Mucosa of stomach (tissue), 1 donor: ENCODE data around the gene FBXO15.

Source experiments
- H3K27me3 ChIP-seq: one replicate; pipeline ENCODE4 v1.7.0; 2013; ENCODE audit warnings: mild to moderate bottlenecking, low read length; ENCODE audit not compliant: control insufficient read depth, insufficient read depth
- H3K36me3 ChIP-seq: one replicate; pipeline ENCODE4 v1.7.0; 2013; ENCODE audit warnings: low read length; ENCODE audit not compliant: control insufficient read depth, insufficient read depth
- H3K4me1 ChIP-seq: one replicate; pipeline ENCODE4 v1.7.0; 2013; ENCODE audit warnings: mild to moderate bottlenecking, low read length; ENCODE audit not compliant: control insufficient read depth, insufficient read depth
- H3K4me3 ChIP-seq: one replicate; pipeline ENCODE4 v1.7.0; 2013; ENCODE audit warnings: low read length
- H3K9ac ChIP-seq: one replicate; pipeline ENCODE4 v1.7.0; 2013; ENCODE audit warnings: mild to moderate bottlenecking, low read length, moderate library complexity
- H3K9me3 ChIP-seq: one replicate; pipeline ENCODE4 v1.7.0; 2013; ENCODE audit warnings: mild to moderate bottlenecking, low read length, moderate library complexity; ENCODE audit not compliant: control insufficient read depth
- donor health status: Pancreatic carcinoma.

Gene FBXO15

DNA sequence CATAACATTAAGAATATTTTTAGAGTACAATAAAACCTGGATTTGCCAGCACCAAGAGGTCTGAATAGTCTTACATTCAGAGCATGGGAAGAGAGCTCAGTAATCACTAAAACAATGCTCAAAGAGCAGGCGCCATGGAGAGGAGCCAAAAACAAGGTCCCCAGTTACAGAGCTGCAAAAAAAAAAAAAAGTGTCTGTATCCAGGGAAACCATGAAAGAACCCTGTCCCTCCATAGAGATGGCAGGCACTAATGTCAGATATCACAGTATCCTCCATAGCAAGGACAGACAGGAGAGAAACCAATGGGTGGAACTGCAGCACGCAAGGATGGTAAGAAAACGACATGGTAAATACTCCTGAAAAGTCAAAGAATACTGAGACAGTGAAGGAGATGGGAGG, 19.5 kb downstream of the FBXO15 start:
- no peaks in the 10 kb centered on the region for H3K9me3 ChIP-seq
- H3K36me3 ChIP-seq = no peaks in the 10 kb centered on the region
- no peak overlapping the region for H3K4me3 ChIP-seq
- H3K9ac ChIP-seq = no peak overlapping the region
- no peaks in the 10 kb centered on the region for H3K4me1 ChIP-seq
- no peaks in the 10 kb centered on the region for H3K27me3 ChIP-seq

DNA sequence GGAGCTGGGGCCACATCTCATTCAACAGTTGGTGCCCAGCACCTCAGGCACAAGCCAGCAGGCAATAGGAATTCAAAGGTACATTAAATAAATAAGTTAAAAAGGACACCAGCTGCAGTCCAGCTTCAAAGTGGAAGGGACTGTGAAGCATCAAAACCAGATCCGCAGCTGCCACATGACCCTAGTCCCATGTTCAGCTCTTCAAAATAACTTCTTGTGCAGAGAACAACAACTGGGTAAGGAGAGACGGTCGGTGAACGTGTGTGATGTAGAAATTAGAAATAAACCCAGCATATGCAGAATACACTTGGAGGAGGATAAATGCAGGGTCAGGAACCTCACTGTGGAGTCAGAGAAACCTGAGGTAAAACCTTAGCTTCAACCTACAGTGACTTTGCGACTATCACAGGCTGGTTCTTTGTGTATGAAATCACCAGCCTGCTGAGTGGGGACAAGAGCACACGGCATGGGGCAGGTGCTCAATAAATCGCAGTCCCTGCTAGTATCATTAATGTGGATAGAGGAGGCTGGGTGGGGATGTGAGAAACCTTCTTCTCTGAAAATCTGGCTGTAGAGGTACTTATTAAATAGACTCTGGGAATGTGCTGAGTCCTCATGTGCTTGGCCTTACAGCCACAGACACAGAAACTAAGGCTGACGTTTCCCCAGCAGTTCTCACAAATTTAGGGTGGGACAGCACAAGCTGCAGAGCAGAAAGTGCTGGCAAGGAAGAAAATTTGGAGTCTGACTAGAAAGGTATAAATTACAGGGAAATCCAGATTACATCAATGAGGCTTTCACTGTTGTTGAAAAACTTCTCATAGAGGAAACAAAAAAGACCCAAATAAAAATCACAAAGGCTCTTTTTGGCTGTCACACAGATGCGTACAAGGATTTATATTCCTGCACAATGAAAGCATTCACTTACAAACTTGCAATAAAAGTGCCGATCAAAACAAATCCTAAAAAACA, 20.7 kb downstream of the FBXO15 start:
- Histone ChIP-seq H3K9me3 (no peaks in the 10 kb centered on the region), H3K36me3 (no peaks in the 10 kb centered on the region), H3K9ac (no peak overlapping the region), H3K4me1 (no peaks in the 10 kb centered on the region), H3K4me3 (no peak overlapping the region), H3K27me3 (no peaks in the 10 kb centered on the region)

DNA sequence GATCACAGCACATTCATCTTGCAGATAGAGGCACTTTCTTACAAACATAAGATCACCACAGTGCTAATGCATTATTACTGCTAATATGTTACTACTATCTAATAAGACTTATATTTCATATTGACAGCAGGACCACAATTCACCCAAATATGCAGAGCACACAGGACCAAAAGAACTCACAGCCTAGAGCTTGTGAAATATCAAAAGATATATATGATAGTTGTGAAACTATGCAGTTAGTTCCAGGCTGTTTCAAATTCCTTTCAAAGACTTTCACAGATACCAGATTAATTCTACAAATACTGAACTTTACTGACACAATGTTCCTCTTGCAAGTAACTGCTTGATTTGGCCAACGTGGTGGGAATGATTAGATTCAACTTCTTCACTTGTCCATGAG, 23.0 kb downstream of the FBXO15 start:
- H3K27me3 ChIP-seq = no peaks in the 10 kb centered on the region
- no peak overlapping the region for H3K9ac ChIP-seq
- H3K4me1 ChIP-seq = no peaks in the 10 kb centered on the region
- no peaks in the 10 kb centered on the region for H3K9me3 ChIP-seq
- no peaks in the 10 kb centered on the region for H3K36me3 ChIP-seq
- H3K4me3 ChIP-seq = no peak overlapping the region

DNA sequence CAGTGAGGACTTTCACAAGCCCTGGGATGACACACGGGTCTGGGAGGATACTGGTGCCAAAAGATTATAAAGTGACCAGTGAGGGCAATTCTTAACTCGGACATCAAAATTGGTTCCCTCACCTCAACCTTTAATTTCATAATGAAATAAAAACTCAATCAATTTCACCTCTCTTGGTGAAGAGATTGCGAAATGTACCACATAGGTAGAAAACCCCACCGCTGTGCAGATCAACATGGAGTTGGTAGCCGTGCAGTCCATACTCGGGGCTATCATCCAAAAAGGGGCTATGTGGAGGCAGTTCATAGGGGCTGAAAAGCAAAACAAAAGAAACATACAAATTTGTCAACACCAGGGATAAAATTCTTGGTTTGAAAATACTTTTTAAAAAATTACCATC, 24.4 kb downstream of the FBXO15 start:
- no peaks in the 10 kb centered on the region for H3K36me3 ChIP-seq
- H3K27me3 ChIP-seq = no peaks in the 10 kb centered on the region
- no peaks in the 10 kb centered on the region for H3K4me1 ChIP-seq
- no peak overlapping the region for H3K9ac ChIP-seq
- H3K4me3 ChIP-seq = no peak overlapping the region
- no peaks in the 10 kb centered on the region for H3K9me3 ChIP-seq

DNA sequence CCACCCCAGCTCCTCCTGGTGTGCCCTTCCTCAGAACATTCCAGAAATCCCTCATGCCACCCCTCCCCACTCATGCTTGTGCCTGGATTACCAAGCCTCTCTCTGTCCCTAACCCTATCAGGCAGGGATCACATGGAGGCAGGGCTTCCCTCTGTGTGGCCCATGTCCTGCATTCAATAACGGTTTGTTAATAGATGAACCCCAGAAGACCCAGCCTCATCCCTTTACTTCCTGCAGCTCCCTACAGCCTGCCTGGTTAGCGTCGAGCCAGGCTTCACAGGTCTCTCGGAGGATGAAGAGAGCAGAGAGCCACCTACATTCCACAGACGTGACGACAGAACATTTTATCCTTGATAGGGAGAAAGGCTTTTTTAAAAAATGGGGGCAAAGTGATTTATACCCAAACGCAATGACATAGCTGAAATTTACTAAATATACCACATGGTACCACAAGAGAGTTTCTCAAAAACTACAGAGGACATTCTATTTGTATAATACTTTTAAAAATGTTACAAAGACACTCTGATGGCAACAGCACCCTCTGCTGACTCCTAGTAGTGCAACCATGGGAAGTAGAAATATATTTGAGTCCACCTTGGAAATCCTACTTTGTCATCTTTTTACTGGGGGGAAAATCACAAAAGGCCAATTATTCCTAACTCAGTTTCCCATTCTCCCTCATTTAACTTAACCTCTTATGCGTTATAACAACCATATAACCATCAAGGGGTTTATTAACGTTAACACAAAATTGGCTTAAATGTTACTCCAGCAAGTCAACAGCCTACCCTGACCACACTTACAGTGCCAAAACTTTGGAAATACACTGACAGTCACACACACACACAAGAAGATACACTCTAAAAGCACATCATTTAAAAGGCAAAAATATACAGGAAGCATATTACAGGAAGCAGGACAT, 30.7 kb downstream of the FBXO15 start:
- no peaks in the 10 kb centered on the region for H3K27me3 ChIP-seq

DNA sequence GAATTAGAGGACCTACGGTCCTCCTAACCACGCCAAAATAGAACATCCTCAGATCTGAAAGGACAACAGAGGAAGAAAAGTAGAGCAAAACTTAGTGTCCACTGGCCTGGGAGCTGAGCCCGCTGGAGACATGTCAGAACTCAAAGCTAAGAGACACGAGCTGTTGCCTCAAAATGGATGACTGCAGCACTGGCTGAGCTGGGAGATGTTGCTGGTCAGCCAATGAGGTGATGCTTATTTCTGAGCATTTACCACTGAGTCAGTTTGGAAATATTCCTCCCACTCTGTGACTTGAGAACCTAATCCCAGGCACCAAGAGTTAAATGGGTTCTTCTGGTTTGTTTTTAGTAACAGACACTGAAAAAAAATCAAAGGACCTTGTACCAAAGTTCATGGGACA, 32.6 kb downstream of the FBXO15 start:
- no peak overlapping the region for H3K4me3 ChIP-seq
- H3K36me3 ChIP-seq = no peaks in the 10 kb centered on the region
- no peaks in the 10 kb centered on the region for H3K9me3 ChIP-seq
- H3K4me1 ChIP-seq = no peaks in the 10 kb centered on the region
- no peak overlapping the region for H3K9ac ChIP-seq
- H3K27me3 ChIP-seq = no peaks in the 10 kb centered on the region

More for the DNA sequence above, 30.7 kb downstream of the FBXO15 start:
- Histone ChIP-seq H3K9me3 (no peaks in the 10 kb centered on the region), H3K4me1 (no peaks in the 10 kb centered on the region), H3K9ac (no peak overlapping the region), H3K36me3 (no peaks in the 10 kb centered on the region), H3K4me3 (no peak overlapping the region)

DNA sequence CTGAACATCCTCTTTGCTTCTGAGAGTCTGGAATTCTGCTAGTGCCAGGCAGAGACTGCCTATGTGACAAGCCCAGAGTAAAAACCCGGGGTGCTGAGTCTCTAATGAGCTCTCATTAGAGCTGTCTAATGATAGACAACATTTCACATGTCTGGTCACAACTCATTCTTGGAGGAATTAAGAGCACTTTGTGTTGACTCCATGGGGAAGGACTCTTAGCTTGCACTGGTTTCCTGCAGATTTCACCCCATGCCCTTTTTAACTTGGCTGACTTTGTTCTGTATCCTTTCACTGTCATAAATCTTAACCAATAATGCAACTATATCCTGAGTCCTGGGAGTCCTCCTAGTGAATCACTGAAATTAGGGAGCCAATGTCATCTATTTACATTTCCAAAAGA, 33.5 kb downstream of the FBXO15 start:
- Histone ChIP-seq H3K36me3 (no peaks in the 10 kb centered on the region), H3K9me3 (no peaks in the 10 kb centered on the region), H3K4me3 (no peak overlapping the region), H3K4me1 (no peaks in the 10 kb centered on the region), H3K9ac (no peak overlapping the region), H3K27me3 (no peaks in the 10 kb centered on the region)

DNA sequence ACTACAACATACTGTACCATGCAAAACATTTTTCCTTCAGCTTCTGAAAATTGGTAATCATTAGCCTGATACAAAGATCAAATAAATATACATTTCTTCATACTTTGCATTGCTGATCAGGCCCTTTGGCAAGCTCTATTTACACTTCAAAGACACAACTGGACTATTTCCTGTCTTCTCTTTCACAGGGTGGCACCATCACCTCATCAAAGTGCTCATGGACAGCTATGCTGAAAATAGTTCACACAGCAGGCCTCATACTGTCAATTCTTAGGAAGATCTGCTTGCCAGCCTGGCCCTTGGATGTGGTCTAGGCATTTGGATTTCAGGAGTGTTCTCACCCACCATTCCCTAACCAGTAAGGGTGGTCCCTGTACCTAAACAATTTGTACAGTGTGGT, 33.9 kb downstream of the FBXO15 start:
- H3K36me3 ChIP-seq = no peaks in the 10 kb centered on the region
- no peaks in the 10 kb centered on the region for H3K9me3 ChIP-seq
- H3K9ac ChIP-seq = no peak overlapping the region
- no peaks in the 10 kb centered on the region for H3K4me1 ChIP-seq
- H3K27me3 ChIP-seq = no peaks in the 10 kb centered on the region
- no peak overlapping the region for H3K4me3 ChIP-seq

DNA sequence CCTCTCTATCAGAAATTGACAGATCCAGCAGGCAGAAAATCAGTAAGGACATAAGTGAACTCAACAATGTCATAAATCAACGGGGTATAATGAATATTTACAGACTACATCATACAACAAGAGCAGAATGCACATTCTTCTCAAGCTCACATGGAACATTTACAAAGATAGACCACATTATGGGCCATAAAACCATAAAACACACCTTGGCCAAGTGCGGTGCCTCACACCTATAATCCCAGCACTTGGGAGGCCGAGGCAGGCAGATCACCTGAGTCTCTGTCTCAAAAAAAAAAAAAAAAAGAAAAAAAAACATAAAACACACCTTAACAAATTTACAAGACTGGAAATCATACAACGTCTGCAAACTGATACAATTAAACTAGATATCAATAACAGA, 36.7 kb downstream of the FBXO15 start:
- no peaks in the 10 kb centered on the region for H3K4me1 ChIP-seq
- no peaks in the 10 kb centered on the region for H3K36me3 ChIP-seq
- no peaks in the 10 kb centered on the region for H3K27me3 ChIP-seq
- H3K9ac ChIP-seq = no peak overlapping the region
- H3K4me3 ChIP-seq = no peak overlapping the region
- H3K9me3 ChIP-seq = no peaks in the 10 kb centered on the region

DNA sequence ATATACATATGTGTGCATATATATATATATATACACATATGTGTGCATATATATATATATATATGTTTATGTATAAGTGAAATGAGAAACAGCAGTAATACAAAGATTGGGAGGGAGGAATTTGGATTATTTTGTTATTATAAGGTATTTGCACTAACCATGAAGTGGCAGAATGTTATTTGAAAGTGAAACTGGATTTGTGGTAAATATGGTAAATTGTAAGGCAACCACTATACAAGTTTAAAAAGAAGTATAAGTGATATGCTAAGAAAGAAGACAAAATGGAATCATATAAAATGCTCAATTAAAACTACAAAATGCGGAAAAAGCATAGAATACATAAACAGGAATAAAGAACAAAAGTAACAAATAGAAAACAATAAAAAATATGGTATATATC, 37.5 kb downstream of the FBXO15 start:
- H3K36me3 ChIP-seq = no peaks in the 10 kb centered on the region
- no peaks in the 10 kb centered on the region for H3K9me3 ChIP-seq
- no peaks in the 10 kb centered on the region for H3K27me3 ChIP-seq
- no peak overlapping the region for H3K4me3 ChIP-seq
- H3K4me1 ChIP-seq = no peaks in the 10 kb centered on the region
- no peak overlapping the region for H3K9ac ChIP-seq

DNA sequence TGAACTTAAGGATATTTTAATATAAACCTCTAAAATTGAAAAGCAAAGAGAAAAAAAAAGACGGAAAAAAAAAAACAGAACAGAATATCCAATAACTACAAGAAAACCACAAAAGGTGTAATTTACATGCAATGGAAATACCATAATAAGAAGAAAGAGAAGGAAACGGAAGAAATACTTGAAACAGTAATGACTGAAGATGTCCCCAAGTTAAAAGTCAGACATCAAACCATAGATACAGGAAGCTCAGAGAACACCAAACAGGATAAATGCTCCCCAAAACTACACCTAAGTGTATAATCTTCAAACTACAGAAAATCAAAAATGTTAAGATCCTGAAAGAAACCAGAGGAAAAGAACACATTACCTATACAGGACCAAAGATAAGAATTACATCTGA, 39.2 kb downstream of the FBXO15 start:
- H3K4me3 ChIP-seq = no peak overlapping the region
- H3K4me1 ChIP-seq = no peaks in the 10 kb centered on the region
- H3K9me3 ChIP-seq = no peaks in the 10 kb centered on the region
- no peaks in the 10 kb centered on the region for H3K36me3 ChIP-seq
- no peak overlapping the region for H3K9ac ChIP-seq
- H3K27me3 ChIP-seq = no peaks in the 10 kb centered on the region

DNA sequence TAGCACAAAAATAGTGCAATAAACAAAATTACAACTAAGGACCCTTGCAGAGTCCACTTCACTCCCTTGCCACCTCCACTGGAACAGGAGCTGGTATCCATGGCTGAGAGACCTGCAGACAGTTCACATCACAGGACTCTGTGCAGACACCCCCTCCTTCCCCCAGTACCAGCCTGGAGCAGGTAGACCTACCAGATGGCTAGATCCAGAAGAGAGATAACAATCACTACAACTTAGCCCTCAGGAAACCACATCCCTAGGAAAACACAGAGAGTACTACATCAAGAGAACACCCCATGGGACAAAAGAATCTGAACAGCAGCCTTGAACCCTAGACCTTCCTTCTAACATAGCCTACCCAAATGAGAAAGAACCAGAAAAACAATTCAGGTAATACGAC, 49.8 kb downstream of the FBXO15 start:
- Histone ChIP-seq H3K36me3 (no peaks in the 10 kb centered on the region), H3K27me3 (no peaks in the 10 kb centered on the region), H3K4me1 (no peaks in the 10 kb centered on the region), H3K9ac (no peak overlapping the region), H3K4me3 (no peak overlapping the region), H3K9me3 (no peaks in the 10 kb centered on the region)
